H9 (cell line): ENCODE measurements around the gene TIMP1. TPM values are rescaled to one million over a fixed set of nuclear protein-coding genes. Genes with fewer than 3 reads are reported as not detected.

Experiments used
- DNase-seq: peaks from one replicate; pipeline ENCODE4 v3.0.0-alpha.2; 2017
- H2AFZ ChIP-seq: one replicate; pipeline ENCODE4 v1.6.1; 2013; ENCODE audit warnings: mild to moderate bottlenecking, low read length, control low read depth, moderate library complexity
- H2AK5ac ChIP-seq: 2 replicates; pipeline ENCODE4 v1.6.1; 2013; ENCODE audit warnings: low read length, control low read depth, mixed read lengths; ENCODE audit not compliant: insufficient read length
- H2BK120ac ChIP-seq: one replicate; pipeline ENCODE4 v1.6.1; 2013; ENCODE audit warnings: low read depth, mild to moderate bottlenecking, low read length, control low read depth, inconsistent platforms; ENCODE audit not compliant: poor library complexity, severe bottlenecking
- H2BK12ac ChIP-seq: 2 replicates; pipeline ENCODE4 v1.6.1; 2013; ENCODE audit warnings: low read length, control low read depth, mixed read lengths, low read depth; ENCODE audit not compliant: insufficient read length
- H2BK15ac ChIP-seq: 2 replicates; pipeline ENCODE4 v1.6.1; 2013; ENCODE audit warnings: low read depth, low read length, control low read depth
- H2BK20ac ChIP-seq: one replicate; pipeline ENCODE4 v1.6.1; 2013; ENCODE audit warnings: low read depth, mild to moderate bottlenecking, low read length, control low read depth, inconsistent platforms; ENCODE audit not compliant: poor library complexity, severe bottlenecking
- H2BK5ac ChIP-seq: 2 replicates; pipeline ENCODE4 v1.6.1; 2013; ENCODE audit warnings: low read length, control low read depth, mixed read lengths; ENCODE audit not compliant: insufficient read length
- H3K14ac ChIP-seq: 2 replicates; pipeline ENCODE4 v1.6.1; 2013; ENCODE audit warnings: low read length, control low read depth; ENCODE audit not compliant: insufficient read depth
- H3K18ac ChIP-seq: 2 replicates; pipeline ENCODE4 v1.6.1; 2013; ENCODE audit warnings: low read depth, mild to moderate bottlenecking, mixed read lengths, low read length, control low read depth; ENCODE audit not compliant: insufficient read length
- H3K23ac ChIP-seq: 2 replicates; pipeline ENCODE4 v1.6.1; 2013; ENCODE audit warnings: low read length, control low read depth, mixed read lengths, low read depth; ENCODE audit not compliant: insufficient read length
- H3K23me2 ChIP-seq: 2 replicates; pipeline ENCODE4 v1.6.1; 2013; ENCODE audit warnings: low read depth, mild to moderate bottlenecking, mixed read lengths, low read length, control low read depth; ENCODE audit not compliant: insufficient read length, poor library complexity, severe bottlenecking
- H3K27ac ChIP-seq: 2 replicates; pipeline ENCODE4 v1.5.1; 2013; ENCODE audit warnings: low read length, control low read depth, mixed read lengths, low read depth; ENCODE audit not compliant: insufficient read length
- H3K27me3 ChIP-seq: 2 replicates; pipeline ENCODE4 v1.6.1; 2013; ENCODE audit warnings: low read length, control low read depth, inconsistent platforms; ENCODE audit not compliant: insufficient read depth
- H3K4ac ChIP-seq: 2 replicates; pipeline ENCODE4 v1.6.1; 2013; ENCODE audit warnings: low read depth, mild to moderate bottlenecking, control low read depth, inconsistent platforms, low read length, moderate library complexity
- H3K4me1 ChIP-seq: 2 replicates; pipeline ENCODE4 v1.6.1; 2013; ENCODE audit warnings: low read length, control low read depth, inconsistent platforms; ENCODE audit not compliant: insufficient read depth
- H3K4me2 ChIP-seq: 2 replicates; pipeline ENCODE4 v1.6.1; 2013; ENCODE audit warnings: low read length, control low read depth, mixed read lengths; ENCODE audit not compliant: insufficient read length, insufficient read depth
- H3K56ac ChIP-seq: 2 replicates; pipeline ENCODE4 v1.6.1; 2013; ENCODE audit warnings: low read depth, mild to moderate bottlenecking, mixed read lengths, low read length, control low read depth; ENCODE audit not compliant: insufficient read length
- H3K79me1 ChIP-seq: 2 replicates; pipeline ENCODE4 v1.6.1; 2013; ENCODE audit warnings: low read depth, mild to moderate bottlenecking, moderate library complexity, low read length, control low read depth, inconsistent platforms; ENCODE audit not compliant: insufficient read depth, poor library complexity, severe bottlenecking
- H3K79me2 ChIP-seq: 2 replicates; pipeline ENCODE4 v1.6.1; 2013; ENCODE audit warnings: low read length, control low read depth, inconsistent platforms; ENCODE audit not compliant: insufficient read depth
- H3K9ac ChIP-seq: 2 replicates; pipeline ENCODE4 v1.6.1; 2013; ENCODE audit warnings: low read length, control low read depth, mixed read lengths; ENCODE audit not compliant: insufficient read length; ENCODE audit errors: extremely low read depth
- H3K9me3 ChIP-seq: one replicate; pipeline ENCODE4 v1.6.1; 2013; ENCODE audit warnings: low read depth, low read length, inconsistent platforms; ENCODE audit not compliant: control insufficient read depth
- H3T11ph ChIP-seq: one replicate; pipeline ENCODE4 v1.6.1; 2013; ENCODE audit warnings: mild to moderate bottlenecking, low read length, control low read depth, inconsistent platforms
- H4K20me1 ChIP-seq: one replicate; pipeline ENCODE4 v1.6.1; 2013; ENCODE audit not compliant: control insufficient read depth, insufficient read length, insufficient read depth
- H4K5ac ChIP-seq: 2 replicates; pipeline ENCODE4 v1.6.1; 2013; ENCODE audit warnings: low read depth, mild to moderate bottlenecking, mixed read lengths, low read length, control low read depth; ENCODE audit not compliant: insufficient read length
- H4K8ac ChIP-seq: replicated peaks from 2 replicates; pipeline ENCODE4 v1.6.1; 2013; ENCODE audit warnings: low read length, control low read depth, mixed read lengths, low read depth; ENCODE audit not compliant: insufficient read length
- H4K91ac ChIP-seq: 2 replicates; pipeline ENCODE4 v1.6.1; 2013; ENCODE audit warnings: low read depth, mild to moderate bottlenecking, moderate library complexity, mixed read lengths, low read length, control low read depth; ENCODE audit not compliant: insufficient read length
- H3K27ac Mint-ChIP-seq, 3 experiments: 2 replicates in 2 of 3; 3 replicates in 1 of 3; pipeline ENCODE4 v1.8.0; 2020 to 2021; ENCODE audit warnings: mixed read lengths in 3 of 3, mild to moderate bottlenecking in 1 of 3, moderate library complexity in 1 of 3
- H3K27me3 Mint-ChIP-seq: 2 replicates; pipeline ENCODE4 v1.8.0; 2021; ENCODE audit warnings: low read depth, mild to moderate bottlenecking, moderate library complexity, mixed read lengths
- H3K36me3 Mint-ChIP-seq, 3 experiments: 2 replicates in 2 of 3; 3 replicates in 1 of 3; pipeline ENCODE4 v1.8.0; 2020 to 2021; ENCODE audit warnings: low read depth in 3 of 3, mixed read lengths in 3 of 3; ENCODE audit not compliant: insufficient read depth in 1 of 3
- H3K4me1 Mint-ChIP-seq, 2 experiments: 2 replicates each; pipeline ENCODE4 v1.8.0; 2020; ENCODE audit warnings: mixed read lengths in 2 of 2
- H3K4me3 Mint-ChIP-seq, 2 experiments: 2 replicates in 1 of 2; 3 replicates in 1 of 2; pipeline ENCODE4 v1.8.0; 2020 to 2021; ENCODE audit warnings: mild to moderate bottlenecking in 2 of 2, mixed read lengths in 2 of 2, moderate library complexity in 1 of 2
- H3K9me3 Mint-ChIP-seq, 2 experiments: 2 replicates in 1 of 2; 3 replicates in 1 of 2; pipeline ENCODE4 v1.8.0; 2020; ENCODE audit warnings: mild to moderate bottlenecking in 2 of 2, mixed read lengths in 2 of 2, moderate library complexity in 1 of 2
- CTCF ChIP-seq: fragments of 200-600 bp; sonication (generic); conservative IDR thresholded peaks from 3 replicates; pipeline ENCODE4 v1.8.0; 2021; ENCODE audit warnings: antibody characterized with exemption, mild to moderate bottlenecking
- whole genome bisulfite sequencing: extraction: QIAGEN DNeasy Blood & Tissue Kit; methylation state at CpG from one replicate; pipeline ENCODE4 v1.1.7; 2013; ENCODE audit warnings: missing lambda C conversion rate, low lambda C conversion rate, mixed read lengths; ENCODE audit not compliant: insufficient read length; ENCODE audit errors: extremely low coverage; 5-methylcytosine and 5-hydroxymethylcytosine counted together
- total RNA-seq: library from RNA; stranded (reverse); gene quantifications from 2 replicates; pipeline ENCODE4 v1.2.1, GENCODE V29; 2021

TIMP1 gene
- total RNA-seq, 1 experiment from 2014 or later, result 65.1 TPM

GRCh38 chrX:47558436-47558835 lies 23.8 kb upstream of the TIMP1 start:
- DNase-seq, result no peak
- TF ChIP-seq CTCF, result no peak
- no peaks in the 10 kb centered on the region for H4K20me1 ChIP-seq
- no peaks in the 10 kb centered on the region for H3K9me3 ChIP-seq
- no peaks in the 10 kb centered on the region for H3K4me1 ChIP-seq
- H3K27me3 ChIP-seq, result no peaks in the 10 kb centered on the region
- no peak overlapping the region for H4K8ac ChIP-seq
- H2BK15ac ChIP-seq, result no peak overlapping the region
- H3K79me1 ChIP-seq, result no peaks in the 10 kb centered on the region
- Mint-ChIP-seq H3K36me3 (peaks cover 10 to 15% (median 11%) of the 10 kb centered on the region in 3 experiments), H3K27ac (no peak overlapping the region), H3K9me3 (peaks cover 56 to 76% of the 10 kb centered on the region in 2 experiments), H3K4me3 (no peak overlapping the region), H3K4me1 (peaks cover 15 to 29% of the 10 kb centered on the region in 2 experiments), H3K27me3 (no peaks in the 10 kb centered on the region)
- H3K27ac ChIP-seq, result no peak overlapping the region
- H3K14ac ChIP-seq, result no peak overlapping the region
- no peak overlapping the region for H4K91ac ChIP-seq
- no peaks in the 10 kb centered on the region for H3K23me2 ChIP-seq
- no peak overlapping the region for H4K5ac ChIP-seq
- H2AFZ ChIP-seq, result no peak overlapping the region
- no peak overlapping the region for H3K9ac ChIP-seq
- no peak overlapping the region for H3K23ac ChIP-seq
- H2BK120ac ChIP-seq, result no peak overlapping the region
- no peak overlapping the region for H3K4ac ChIP-seq
- no peaks in the 10 kb centered on the region for H3K79me2 ChIP-seq
- H3K56ac ChIP-seq, result no peak overlapping the region
- H2BK12ac ChIP-seq, result no peak overlapping the region
- H2BK5ac ChIP-seq, result no peak overlapping the region
- no peak overlapping the region for H3T11ph ChIP-seq
- H3K4me2 ChIP-seq, result no peak overlapping the region
- H2BK20ac ChIP-seq, result no peak overlapping the region
- no CpG with 5 or more reads among the region's 3 CpGs for WGBS
- H3K18ac ChIP-seq, result no peak overlapping the region
- H2AK5ac ChIP-seq, result no peak overlapping the region
